Mesenchymal stem cell (in vitro differentiated cells and primary cell): ENCODE results near the gene SLC7A9.

Experiments
- DNase-seq: peaks from one replicate; pipeline ENCODE4 v3.0.0-alpha.2; 2013
- H2AFZ ChIP-seq: one replicate; pipeline ENCODE4 v1.6.1; 2013; ENCODE audit warnings: low read depth, mild to moderate bottlenecking, control low read depth, inconsistent platforms, low read length, moderate library complexity
- H2AK5ac ChIP-seq: 2 replicates; pipeline ENCODE4 v1.6.1; 2013; ENCODE audit warnings: low read length, moderate library complexity, mild to moderate bottlenecking, inconsistent platforms; ENCODE audit not compliant: severe bottlenecking
- H2BK120ac ChIP-seq: one replicate; pipeline ENCODE4 v1.6.1; 2013; ENCODE audit warnings: low read depth, mild to moderate bottlenecking, inconsistent platforms, low read length, moderate library complexity
- H2BK12ac ChIP-seq, 2 experiments: one replicate each; pipeline ENCODE4 v1.6.1; 2013; ENCODE audit warnings: inconsistent platforms in 2 of 2, low read length in 2 of 2, mild to moderate bottlenecking in 2 of 2, moderate library complexity in 2 of 2, control low read depth in 1 of 2
- H2BK15ac ChIP-seq: one replicate; pipeline ENCODE4 v1.6.1; 2013; ENCODE audit warnings: mild to moderate bottlenecking, low read depth, inconsistent platforms; ENCODE audit not compliant: poor library complexity, severe bottlenecking
- H2BK5ac ChIP-seq: 2 replicates; pipeline ENCODE4 v1.6.1; 2013; ENCODE audit warnings: low read depth, mild to moderate bottlenecking, low read length, control low read depth, inconsistent platforms; ENCODE audit not compliant: poor library complexity, severe bottlenecking
- H3K14ac ChIP-seq, 2 experiments: one replicate each; pipeline ENCODE4 v1.6.1; 2013; ENCODE audit warnings: inconsistent platforms in 2 of 2, low read length in 2 of 2, control low read depth in 1 of 2, mild to moderate bottlenecking in 1 of 2, moderate library complexity in 1 of 2
- H3K18ac ChIP-seq, 2 experiments: one replicate each; pipeline ENCODE4 v1.6.1; 2013; ENCODE audit warnings: inconsistent platforms in 2 of 2, low read length in 2 of 2, control low read depth in 1 of 2, low read depth in 1 of 2, mild to moderate bottlenecking in 1 of 2
- H3K23ac ChIP-seq, 2 experiments: one replicate each; pipeline ENCODE4 v1.6.1; 2013; ENCODE audit warnings: inconsistent platforms in 2 of 2, low read length in 2 of 2, mild to moderate bottlenecking in 2 of 2, moderate library complexity in 2 of 2, control low read depth in 1 of 2
- H3K27ac ChIP-seq: 2 replicates; pipeline ENCODE4 v1.5.1; 2013; ENCODE audit warnings: mild to moderate bottlenecking, moderate library complexity, low read length, control low read depth, inconsistent platforms; ENCODE audit not compliant: poor library complexity, severe bottlenecking
- H3K27me3 ChIP-seq, 2 experiments: 2 replicates each; pipeline versions ENCODE4 v1.6.1 to v1.7.0; 2013; ENCODE audit warnings: low read length in 2 of 2, mild to moderate bottlenecking in 2 of 2, moderate library complexity in 2 of 2, control low read depth in 1 of 2, inconsistent platforms in 1 of 2; ENCODE audit not compliant: control insufficient read depth in 1 of 2, insufficient read depth in 1 of 2
- H3K36me3 ChIP-seq, 2 experiments: 2 replicates each; pipeline versions ENCODE4 v1.6.1 to v1.7.0; 2013; ENCODE audit warnings: low read length in 2 of 2, control low read depth in 1 of 2, inconsistent platforms in 1 of 2, low read depth in 1 of 2, mild to moderate bottlenecking in 1 of 2; ENCODE audit not compliant: insufficient read depth in 2 of 2, control insufficient read depth in 1 of 2
- H3K4ac ChIP-seq, 2 experiments: one replicate each; pipeline ENCODE4 v1.6.1; 2013; ENCODE audit warnings: inconsistent platforms in 2 of 2, low read length in 2 of 2, mild to moderate bottlenecking in 2 of 2, moderate library complexity in 2 of 2, control low read depth in 1 of 2, low read depth in 1 of 2
- H3K4me1 ChIP-seq: 2 replicates; pipeline ENCODE4 v1.6.1; 2013; ENCODE audit warnings: low read depth, low read length, control low read depth; ENCODE audit not compliant: control insufficient read depth, insufficient read depth
- H3K4me2 ChIP-seq: 2 replicates; pipeline ENCODE4 v1.6.1; 2013; ENCODE audit warnings: low read length, mild to moderate bottlenecking, inconsistent platforms; ENCODE audit not compliant: poor library complexity, severe bottlenecking
- H3K4me3 ChIP-seq, 2 experiments: 2 replicates each; pipeline versions ENCODE4 v1.5.1 to v1.7.0; 2013; ENCODE audit warnings: low read length in 2 of 2, mild to moderate bottlenecking in 2 of 2, control low read depth in 1 of 2, low read depth in 1 of 2; ENCODE audit not compliant: insufficient read depth in 1 of 2
- H3K79me1 ChIP-seq: replicated peaks from 2 replicates; pipeline ENCODE4 v1.6.1; 2013; ENCODE audit warnings: mild to moderate bottlenecking, control low read depth, low read length, inconsistent platforms; ENCODE audit not compliant: poor library complexity, severe bottlenecking
- H3K9ac ChIP-seq: 2 replicates; pipeline ENCODE4 v1.7.0; 2013; ENCODE audit warnings: mild to moderate bottlenecking, low read length, moderate library complexity
- H3K9me3 ChIP-seq: 2 replicates; pipeline ENCODE4 v1.7.0; 2013; ENCODE audit warnings: mild to moderate bottlenecking, low read length; ENCODE audit not compliant: control insufficient read depth
- H4K8ac ChIP-seq: one replicate; pipeline ENCODE4 v1.6.1; 2013; ENCODE audit warnings: inconsistent platforms, mild to moderate bottlenecking, low read length, moderate library complexity
- H4K91ac ChIP-seq: one replicate; pipeline ENCODE4 v1.6.1; 2013; ENCODE audit warnings: mild to moderate bottlenecking, low read length, inconsistent platforms
- WGBS: methylation state at CpG from one replicate; pipeline ENCODE4 v1.1.7; 2013; ENCODE audit warnings: mixed read lengths; 5-methylcytosine and 5-hydroxymethylcytosine counted together

The SLC7A9 gene

GRCh38 chr19:32809254-32809653 lies 60.3 kb downstream of the SLC7A9 start:
- no peak overlapping the region for H4K91ac ChIP-seq
- H3K9ac ChIP-seq: no peak overlapping the region

DNA sequence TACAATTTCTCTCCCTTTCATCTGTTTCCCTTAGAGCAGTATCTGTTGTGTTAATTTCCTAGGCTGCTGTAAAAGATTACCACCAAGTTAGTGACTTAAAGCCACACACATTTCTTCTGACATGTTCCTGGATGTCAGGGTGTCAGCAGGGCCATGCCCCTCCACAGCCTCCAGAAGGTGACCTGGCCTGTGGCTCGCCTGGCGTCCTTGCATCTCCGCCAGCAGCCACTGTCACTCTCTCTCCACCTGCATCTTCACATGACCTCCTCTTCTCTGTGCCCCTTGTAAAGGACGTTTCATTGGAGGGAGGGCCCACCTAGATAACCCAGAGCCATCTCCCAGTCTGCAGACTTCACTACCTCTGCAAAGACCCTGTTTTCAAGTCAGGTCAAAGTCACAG lies 61.3 kb downstream of the SLC7A9 start:
- Histone ChIP-seq H2AK5ac (no peak overlapping the region), H3K23ac (no peak overlapping the region), H4K8ac (no peak overlapping the region), H3K4me2 (no peak overlapping the region), H3K4me1 (no peaks in the 10 kb centered on the region), H2BK5ac (no peak overlapping the region), H2BK12ac (no peak overlapping the region), H3K27me3 (peaks cover 0 to 10% of the 10 kb centered on the region in 2 experiments), H3K4ac (no peak overlapping the region), H3K18ac (no peak overlapping the region), H3K9ac (no peak overlapping the region), H3K9me3 (no peaks in the 10 kb centered on the region), H3K36me3 (no peaks in the 10 kb centered on the region), H3K14ac (no peak overlapping the region), H2AFZ (no peak overlapping the region), H2BK120ac (no peak overlapping the region), H2BK15ac (no peak overlapping the region), H3K4me3 (no peak overlapping the region), H3K27ac (no peak overlapping the region), H3K79me1 (no peaks in the 10 kb centered on the region), H4K91ac (no peak overlapping the region)
- DNase-seq: no peak
- WGBS: 73% methylated on average over 4 of the region's 4 CpGs

More at GRCh38 chr19:32809254-32809653, 60.3 kb downstream of the SLC7A9 start:
- Histone ChIP-seq H3K4ac (no peak overlapping the region), H2BK120ac (no peak overlapping the region), H3K14ac (no peak overlapping the region), H2AK5ac (no peak overlapping the region), H2BK15ac (no peak overlapping the region), H3K4me3 (no peak overlapping the region), H3K79me1 (no peaks in the 10 kb centered on the region), H4K8ac (no peak overlapping the region), H2AFZ (no peak overlapping the region), H3K36me3 (no peaks in the 10 kb centered on the region), H3K18ac (no peak overlapping the region), H3K23ac (no peak overlapping the region), H2BK12ac (no peak overlapping the region), H3K27ac (no peak overlapping the region), H3K27me3 (peaks cover 0 to 10% of the 10 kb centered on the region in 2 experiments), H3K4me2 (no peak overlapping the region), H3K9me3 (no peaks in the 10 kb centered on the region), H3K4me1 (no peaks in the 10 kb centered on the region), H2BK5ac (no peak overlapping the region)
- DNase-seq: no peak
- WGBS: 74% methylated on average over 5 of the region's 5 CpGs

GRCh38 chr19:32802840-32803239 lies 66.7 kb downstream of the SLC7A9 start:
- WGBS: 90% methylated on average over 12 of the region's 12 CpGs
- no peak overlapping the region for H3K4me3 ChIP-seq
- H3K27ac ChIP-seq: no peak overlapping the region
- no peaks in the 10 kb centered on the region for H3K9me3 ChIP-seq
- H2BK15ac ChIP-seq: no peak overlapping the region
- no peak overlapping the region for H3K9ac ChIP-seq
- H4K8ac ChIP-seq: no peak overlapping the region
- H3K4me1 ChIP-seq: no peaks in the 10 kb centered on the region
- H3K23ac ChIP-seq: no peak overlapping the region
- no peaks in the 10 kb centered on the region for H3K36me3 ChIP-seq
- no peak overlapping the region for H2BK120ac ChIP-seq
- no peak overlapping the region for H3K4me2 ChIP-seq
- no peak overlapping the region for H3K18ac ChIP-seq
- no peak overlapping the region for H2AK5ac ChIP-seq
- no peak overlapping the region for H2AFZ ChIP-seq
- no peak overlapping the region for H2BK5ac ChIP-seq
- no peak for DNase-seq
- H3K4ac ChIP-seq: no peak overlapping the region
- no peaks in the 10 kb centered on the region for H3K79me1 ChIP-seq
- H4K91ac ChIP-seq: no peak overlapping the region
- H2BK12ac ChIP-seq: no peak overlapping the region
- peaks cover 5 to 6% of the 10 kb centered on the region in 2 experiments for H3K27me3 ChIP-seq
- H3K14ac ChIP-seq: no peak overlapping the region

- DNase-seq: no peak
- Histone ChIP-seq H4K91ac (no peak overlapping the region), H4K8ac (no peak overlapping the region), H3K4me3 (no peak overlapping the region), H3K27me3 (peaks cover 5 to 6% of the 10 kb centered on the region in 2 experiments), H3K27ac (no peak overlapping the region), H3K18ac (no peak overlapping the region), H3K79me1 (no peaks in the 10 kb centered on the region), H2AK5ac (no peak overlapping the region), H3K4me1 (no peaks in the 10 kb centered on the region), H3K36me3 (no peaks in the 10 kb centered on the region), H3K23ac (no peak overlapping the region), H3K4me2 (no peak overlapping the region), H3K9me3 (no peaks in the 10 kb centered on the region), H2BK120ac (no peak overlapping the region), H2BK12ac (no peak overlapping the region), H2AFZ (no peak overlapping the region), H2BK15ac (no peak overlapping the region), H3K4ac (no peak overlapping the region), H2BK5ac (no peak overlapping the region), H3K9ac (no peak overlapping the region), H3K14ac (no peak overlapping the region)
- WGBS: 71% methylated on average over 2 of the region's 4 CpGs
These were observed 68.8 kb downstream of the SLC7A9 start for GRCh38 chr19:32800754-32801153.
